HEK293 (cell line): ENCODE data around the gene TMX2.

Experiments
- CTCF ChIP-seq: fragments of 450-650 bp; formaldehyde crosslinking; IDR thresholded peaks from 2 replicates; pipeline ENCODE4 v1.5.1; 2016; ENCODE audit warnings: missing biosample characterization, missing genetic modification characterization
- RBAK ChIP-seq: fragments of 450-650 bp; formaldehyde crosslinking; IDR thresholded peaks from 2 replicates; pipeline ENCODE4 v1.5.1; 2016; ENCODE audit warnings: missing biosample characterization, missing genetic modification characterization
- SCRT2 ChIP-seq: fragments of 450-650 bp; formaldehyde crosslinking; IDR thresholded peaks from 2 replicates; pipeline ENCODE4 v1.5.1; 2016; ENCODE audit warnings: missing biosample characterization, missing genetic modification characterization
- ZNF280C ChIP-seq: fragments of 450-650 bp; formaldehyde crosslinking; IDR thresholded peaks from 2 replicates; pipeline ENCODE4 v1.5.1; 2016; ENCODE audit warnings: missing biosample characterization, missing genetic modification characterization
- ZNF777 ChIP-seq: fragments of 450-650 bp; formaldehyde crosslinking; IDR thresholded peaks from 2 replicates; pipeline ENCODE4 v1.5.1; 2017; ENCODE audit warnings: missing biosample characterization, missing genetic modification characterization, borderline replicate concordance

GRCh38 chr11:57751676-57752253 lies 39.4 kb downstream of the TMX2 start, which contains the start of gene BTBD18:
- TF ChIP-seq SCRT2 (tag by site-specific recombination) (no peak), ZNF777 (no peak), RBAK (tag by site-specific recombination) (no peak), CTCF (tag by site-specific recombination) (no peak), ZNF280C (tag by site-specific recombination) (no peak)
